Mucosa of descending colon (tissue), 3 donors: ENCODE data around the gene ERC2. TPM values are rescaled to one million over a fixed set of nuclear protein-coding genes. Genes with fewer than 3 reads are reported as not detected.

Experiments used
- ATAC-seq: fragments of 200-7000 bp; cut with Tn5 transposase; one replicate; pipeline ENCODE4 v1.9.1; 2020; ENCODE audit warnings: mild to moderate bottlenecking, moderate library complexity
- DNase-seq, 3 donors: peaks; one replicate each; pipeline ENCODE4 v3.0.0-alpha.2; 2020
- H3K36me3 ChIP-seq: fragments of 200-600 bp; one replicate; pipeline ENCODE4 v1.8.0; 2021; ENCODE audit warnings: low read depth, mild to moderate bottlenecking
- H3K4me1 ChIP-seq: fragments of 200-600 bp; one replicate; pipeline ENCODE4 v1.8.0; 2021; ENCODE audit warnings: low read depth, mild to moderate bottlenecking
- H3K4me3 ChIP-seq: fragments of 200-600 bp; one replicate; pipeline ENCODE4 v1.8.0; 2021; ENCODE audit warnings: mild to moderate bottlenecking
- H3K9me3 ChIP-seq: fragments of 200-600 bp; one replicate; pipeline ENCODE4 v1.8.0; 2021; ENCODE audit warnings: mild to moderate bottlenecking
- CTCF ChIP-seq: fragments of 200-600 bp; IDR thresholded peaks from one replicate; pipeline ENCODE4 v1.8.0; 2022; ENCODE audit warnings: antibody characterized with exemption, mild to moderate bottlenecking
- intact Hi-C, 2 donors: fragments of 100-400 bp; cut with DNase I in 1 of 2; cut with micrococcal nuclease in 1 of 2; formaldehyde crosslinking; loops; one replicate each; pipeline versions ENCODE4 v1.11.0 to v1.11.1; 2022; cut with DNase I, micrococcal nuclease
- total RNA-seq, 3 donors: library from RNA; stranded (reverse); fragmentation: NEBNext Ultra II Directional in 2 of 3; extraction: Animal tissue kit (Norgen Biotek cat#: 25700) in 2 of 3; gene quantifications; one replicate each; pipeline versions ENCODE4 v1.2.1 to v1.2.4, GENCODE V29; 2021 to 2023
- donor health status: DM: no; HTN: no; CAD: no; lungs with moderate emphysema.
- donor health status: DM: no; HTN: no; CAD: no.
- donor health status: DM: no; HTN: yes; CAD: no.

Gene ERC2
- total RNA-seq, 3 donors from 2014 or later, result 0.06 to 1.8 (median 0.43) TPM

GRCh38 chr3:56164436-56164835 lies 303.8 kb downstream of the ERC2 start:
- H3K9me3 ChIP-seq, result no peaks in the 10 kb centered on the region
- no peaks in the 10 kb centered on the region for H3K4me1 ChIP-seq
- DNase-seq, result no peak
- no peak for TF ChIP-seq CTCF
- H3K4me3 ChIP-seq, result no peak overlapping the region
- ATAC-seq, result no peak
- intact Hi-C loops, result no loop called here
- no peaks in the 10 kb centered on the region for H3K36me3 ChIP-seq

- no peaks in the 10 kb centered on the region for H3K4me1 ChIP-seq
- H3K9me3 ChIP-seq, result no peaks in the 10 kb centered on the region
- DNase-seq (peak in 1 of 3 donors; percentile 7), ATAC-seq (peak; percentile 24)
- no peak overlapping the region for H3K4me3 ChIP-seq
- intact Hi-C loops, result no loop called here
- no peak for TF ChIP-seq CTCF
- H3K36me3 ChIP-seq, result no peaks in the 10 kb centered on the region
Measured at GRCh38 chr3:56157693-56158362, 310.4 kb downstream of the ERC2 start.

GRCh38 chr3:56154297-56154696 lies 314.0 kb downstream of the ERC2 start:
- no peak for ATAC-seq

GRCh38 chr3:56147354-56147753 lies 320.9 kb downstream of the ERC2 start:
- no peak overlapping the region for H3K4me3 ChIP-seq
- DNase-seq (no peak), ATAC-seq (no peak)
- H3K4me1 ChIP-seq, result no peaks in the 10 kb centered on the region
- no peaks in the 10 kb centered on the region for H3K9me3 ChIP-seq
- intact Hi-C loops, result no loop called here
- TF ChIP-seq CTCF, result no peak
- no peaks in the 10 kb centered on the region for H3K36me3 ChIP-seq

More at GRCh38 chr3:56154297-56154696, 314.0 kb downstream of the ERC2 start:
- H3K4me3 ChIP-seq, result no peak overlapping the region
- no peaks in the 10 kb centered on the region for H3K9me3 ChIP-seq
- DNase-seq, result no peak
- H3K36me3 ChIP-seq, result no peaks in the 10 kb centered on the region
- TF ChIP-seq CTCF, result no peak
- H3K4me1 ChIP-seq, result no peaks in the 10 kb centered on the region
- intact Hi-C loops, result no loop called here

GRCh38 chr3:56145410-56145809 lies 322.9 kb downstream of the ERC2 start:
- H3K36me3 ChIP-seq, result no peaks in the 10 kb centered on the region
- no peak for ATAC-seq
- intact Hi-C loops, result no loop called here
- no peak for DNase-seq
- no peaks in the 10 kb centered on the region for H3K9me3 ChIP-seq
- TF ChIP-seq CTCF, result no peak
- no peak overlapping the region for H3K4me3 ChIP-seq
- no peaks in the 10 kb centered on the region for H3K4me1 ChIP-seq

- Histone ChIP-seq H3K4me1 (no peaks in the 10 kb centered on the region), H3K36me3 (no peaks in the 10 kb centered on the region), H3K9me3 (no peaks in the 10 kb centered on the region), H3K4me3 (no peak overlapping the region)
- intact Hi-C loops, result no loop called here
- no peak for DNase-seq
- no peak for ATAC-seq
- TF ChIP-seq CTCF, result no peak
Measured at GRCh38 chr3:56144805-56145204, 323.5 kb downstream of the ERC2 start.
